Kidney (tissue), 14 donors: ENCODE results near the gene DNAH3. TPM values are rescaled to one million over a fixed set of nuclear protein-coding genes. Genes with fewer than 3 reads are reported as not detected.
A peak's percentile ranks its signal among the peaks of the same experiment; 100 is the strongest.

Experiments
- DNase-seq, 5 donors: peaks; one replicate each; pipeline ENCODE4 v3.0.0-alpha.2; 2013 to 2020
- FAIRE-seq: peaks from 2 replicates; lab custom pipeline; 2012; peaks lifted over from hg19 to GRCh38; lab: Jason Lieb, UNC
- H3K27ac ChIP-seq, 2 donors: one replicate each; pipeline ENCODE4 v1.7.0; 2013; ENCODE audit warnings: low read depth in 2 of 2, low read length in 2 of 2, inconsistent platforms in 1 of 2
- H3K27me3 ChIP-seq: one replicate; pipeline ENCODE4 v1.7.1; 2013; ENCODE audit warnings: low read length, inconsistent platforms; ENCODE audit not compliant: control insufficient read depth, insufficient read depth
- H3K36me3 ChIP-seq, 3 donors: one replicate each; pipeline versions ENCODE4 v1.7.0 to v1.7.1; 2013; ENCODE audit warnings: low read length in 3 of 3, control low read depth in 1 of 3, inconsistent platforms in 1 of 3; ENCODE audit not compliant: insufficient read depth in 3 of 3, control insufficient read depth in 2 of 3
- H3K4me1 ChIP-seq, 3 donors: one replicate each; pipeline versions ENCODE4 v1.7.0 to v1.7.1; 2013; ENCODE audit warnings: low read length in 3 of 3, inconsistent platforms in 1 of 3, low read depth in 1 of 3; ENCODE audit not compliant: control insufficient read depth in 2 of 3, insufficient read depth in 2 of 3
- H3K4me3 ChIP-seq, 3 donors: one replicate each; pipeline versions ENCODE4 v1.7.0 to v1.8.1; 2013; ENCODE audit warnings: low read length in 3 of 3, control low read depth in 1 of 3, inconsistent platforms in 1 of 3
- H3K9ac ChIP-seq, 3 donors: one replicate each; pipeline versions ENCODE4 v1.7.0 to v1.7.1; 2013; ENCODE audit warnings: low read length in 3 of 3, control low read depth in 1 of 3, inconsistent platforms in 1 of 3
- H3K9me3 ChIP-seq, 3 donors: one replicate each; pipeline versions ENCODE4 v1.7.0 to v1.7.1; 2013; ENCODE audit warnings: low read length in 3 of 3, control low read depth in 1 of 3, inconsistent platforms in 1 of 3; ENCODE audit not compliant: control insufficient read depth in 2 of 3, insufficient read depth in 1 of 3
- intact Hi-C: fragments of 100-400 bp; cut with DNase I; formaldehyde crosslinking; loops from one replicate; pipeline ENCODE4 v1.11.1; 2022
- polyA plus RNA-seq: library from polyadenylated mRNA; stranded (reverse); fragments of 350-450 nt; fragmentation: Illumina TruSeq; extraction: RNeasy Lipid Tissue Mini Kit (QIAGEN cat#74804); gene quantifications from one replicate; pipeline ENCODE4 v1.2.3, GENCODE V29; 2014; ENCODE audit warnings: low read depth, low replicate concordance; ENCODE audit not compliant: insufficient read depth
- total RNA-seq: library from RNA; stranded (reverse); fragmentation: NEBNext Ultra II Directional; extraction: Animal tissue kit (Norgen Biotek cat#: 25700); gene quantifications from one replicate; pipeline ENCODE4 v1.2.1, GENCODE V29; 2021
- TF ChIP-seq, protein P1 (sequence below): IDR thresholded peaks from 3 replicates; pipeline ENCODE4 v1.5.1; 2012; ENCODE audit warnings: mild to moderate bottlenecking, moderate library complexity, borderline replicate concordance; ENCODE audit not compliant: insufficient read depth; ENCODE audit errors: extremely low read depth
- donor health status: control.
- donor health status: control.
- donor health status: control.
- donor health status: control.
- donor health status: control.
- donor health status: DM: yes; HTN: yes; CAD: no.
- donor health status: Normal renal cell carcinoma (clear cell type).

Gene DNAH3
- total and polyA plus RNA-seq, 2 donors from 2014 or later: 0.19 to 0.57 TPM

DNA sequence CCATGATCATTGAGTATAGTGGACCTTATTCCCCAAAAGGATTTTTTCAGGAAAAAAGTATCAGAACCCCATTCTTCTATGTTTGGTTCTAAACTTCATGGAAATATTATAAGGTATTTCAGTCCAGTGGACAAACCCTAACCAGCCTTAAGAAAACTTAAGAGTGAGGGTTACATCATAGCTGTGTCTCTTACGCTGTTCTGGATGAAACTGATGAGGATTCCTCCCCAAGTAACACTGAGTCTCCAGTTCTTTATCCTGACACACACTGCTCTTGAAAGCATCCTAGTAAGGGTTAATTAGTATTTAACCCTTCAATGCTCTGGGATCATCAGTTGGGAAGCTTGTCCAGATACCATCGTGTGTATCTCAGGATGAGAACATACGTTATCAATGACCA is 245.1 kb downstream of the DNAH3 start:
- H3K4me1 ChIP-seq: peaks cover 2 to 28% (median 21%) of the 10 kb centered on the region in 3 donors

DNA sequence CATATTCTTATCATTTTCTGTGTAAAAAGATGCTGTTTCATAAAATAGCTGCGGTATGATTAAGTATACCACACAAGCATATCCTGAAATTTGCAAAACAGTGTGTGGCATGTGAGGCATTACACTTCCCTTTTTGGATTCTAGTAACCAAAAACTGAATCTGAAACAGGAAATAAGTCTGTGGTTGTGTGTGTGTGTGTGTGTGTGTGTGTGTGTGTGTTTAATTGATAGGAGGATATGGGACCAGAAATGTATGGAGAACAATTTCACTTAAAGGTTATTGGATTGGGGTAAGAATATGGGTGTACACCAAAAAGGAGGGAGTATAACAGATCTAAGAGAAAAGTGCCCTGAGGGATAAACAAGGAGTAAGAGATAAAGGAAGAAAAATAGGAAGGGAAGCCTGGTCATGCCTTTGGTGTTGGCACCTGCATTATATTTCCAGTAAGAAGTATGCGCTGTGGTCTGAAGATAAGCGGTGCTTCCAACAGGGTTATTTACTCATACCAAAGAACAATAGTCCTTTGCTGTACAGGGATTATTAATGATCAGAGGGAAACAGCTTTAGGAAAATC is 246.1 kb downstream of the DNAH3 start:
- peak overlapping the region; percentile 8 to 66 for H3K27ac ChIP-seq
- no peak overlapping the region for H3K9ac ChIP-seq
- DNase-seq (peak in 1 of 5 donors; percentile 37), FAIRE-seq (no peak)
- no peaks in the 10 kb centered on the region for H3K36me3 ChIP-seq
- H3K27me3 ChIP-seq: no peaks in the 10 kb centered on the region
- H3K9me3 ChIP-seq: no peaks in the 10 kb centered on the region
- peaks cover 2 to 28% (median 21%) of the 10 kb centered on the region in 3 donors for H3K4me1 ChIP-seq
- no peak overlapping the region for H3K4me3 ChIP-seq
- TF ChIP-seq, protein P1, sequence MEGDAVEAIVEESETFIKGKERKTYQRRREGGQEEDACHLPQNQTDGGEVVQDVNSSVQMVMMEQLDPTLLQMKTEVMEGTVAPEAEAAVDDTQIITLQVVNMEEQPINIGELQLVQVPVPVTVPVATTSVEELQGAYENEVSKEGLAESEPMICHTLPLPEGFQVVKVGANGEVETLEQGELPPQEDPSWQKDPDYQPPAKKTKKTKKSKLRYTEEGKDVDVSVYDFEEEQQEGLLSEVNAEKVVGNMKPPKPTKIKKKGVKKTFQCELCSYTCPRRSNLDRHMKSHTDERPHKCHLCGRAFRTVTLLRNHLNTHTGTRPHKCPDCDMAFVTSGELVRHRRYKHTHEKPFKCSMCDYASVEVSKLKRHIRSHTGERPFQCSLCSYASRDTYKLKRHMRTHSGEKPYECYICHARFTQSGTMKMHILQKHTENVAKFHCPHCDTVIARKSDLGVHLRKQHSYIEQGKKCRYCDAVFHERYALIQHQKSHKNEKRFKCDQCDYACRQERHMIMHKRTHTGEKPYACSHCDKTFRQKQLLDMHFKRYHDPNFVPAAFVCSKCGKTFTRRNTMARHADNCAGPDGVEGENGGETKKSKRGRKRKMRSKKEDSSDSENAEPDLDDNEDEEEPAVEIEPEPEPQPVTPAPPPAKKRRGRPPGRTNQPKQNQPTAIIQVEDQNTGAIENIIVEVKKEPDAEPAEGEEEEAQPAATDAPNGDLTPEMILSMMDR: no peak
- intact Hi-C loops: no loop called here

More for the DNA sequence above, 245.1 kb downstream of the DNAH3 start:
- H3K27ac ChIP-seq: peak overlapping the region; percentile 36 to 66
- FAIRE-seq (no peak), DNase-seq (no peak)
- H3K27me3 ChIP-seq: no peaks in the 10 kb centered on the region
- TF ChIP-seq, protein P1: no peak
- no peaks in the 10 kb centered on the region for H3K36me3 ChIP-seq
- no peak overlapping the region for H3K4me3 ChIP-seq
- H3K9ac ChIP-seq: no peak overlapping the region
- H3K9me3 ChIP-seq: no peaks in the 10 kb centered on the region
- intact Hi-C loops: no loop called here

DNA sequence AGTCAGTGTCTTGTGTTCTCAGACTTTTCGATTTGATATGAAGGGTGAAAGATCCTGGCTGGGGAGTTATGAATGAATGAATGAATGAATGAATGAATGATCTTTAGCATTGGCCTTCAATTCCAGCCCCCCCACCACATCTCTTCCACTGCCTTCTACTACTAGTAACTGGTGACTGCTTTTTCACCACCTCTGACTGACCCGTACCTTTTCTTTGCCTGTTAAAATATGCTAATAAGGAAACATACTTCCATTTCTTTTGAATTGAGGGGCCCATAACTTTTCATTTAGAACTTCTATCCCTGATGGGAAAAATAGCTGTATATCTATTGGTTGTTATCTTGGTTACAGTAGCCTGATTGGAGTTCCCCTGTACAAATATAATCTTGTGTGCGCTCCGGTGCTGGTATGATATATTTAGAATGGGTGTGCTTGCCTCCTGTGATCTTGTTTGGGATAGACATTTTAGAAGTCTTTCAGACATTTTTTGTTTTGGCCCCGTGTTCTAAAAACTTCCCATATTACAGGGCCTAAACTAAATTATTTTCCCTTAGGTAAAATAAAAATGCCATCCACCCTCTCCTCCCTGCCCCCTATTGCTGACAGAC is 246.6 kb downstream of the DNAH3 start:
- Histone ChIP-seq H3K4me3 (no peak overlapping the region), H3K36me3 (no peaks in the 10 kb centered on the region), H3K4me1 (peaks cover 2 to 28% (median 21%) of the 10 kb centered on the region in 3 donors), H3K27me3 (no peaks in the 10 kb centered on the region), H3K9me3 (no peaks in the 10 kb centered on the region), H3K9ac (peak overlapping the region in 1 of 3 donors; percentile 9), H3K27ac (peak overlapping the region; percentile 8 to 66)
- DNase-seq (no peak), FAIRE-seq (no peak)
- TF ChIP-seq, protein P1: no peak
- intact Hi-C loops: no loop called here
